ENCODE measurements around the gene NOX5.

NOX5 gene

GRCh38 chr15:69085325-69086081 is 71.0 kb downstream of the NOX5 start:
- no peak for FAIRE-seq

DNA sequence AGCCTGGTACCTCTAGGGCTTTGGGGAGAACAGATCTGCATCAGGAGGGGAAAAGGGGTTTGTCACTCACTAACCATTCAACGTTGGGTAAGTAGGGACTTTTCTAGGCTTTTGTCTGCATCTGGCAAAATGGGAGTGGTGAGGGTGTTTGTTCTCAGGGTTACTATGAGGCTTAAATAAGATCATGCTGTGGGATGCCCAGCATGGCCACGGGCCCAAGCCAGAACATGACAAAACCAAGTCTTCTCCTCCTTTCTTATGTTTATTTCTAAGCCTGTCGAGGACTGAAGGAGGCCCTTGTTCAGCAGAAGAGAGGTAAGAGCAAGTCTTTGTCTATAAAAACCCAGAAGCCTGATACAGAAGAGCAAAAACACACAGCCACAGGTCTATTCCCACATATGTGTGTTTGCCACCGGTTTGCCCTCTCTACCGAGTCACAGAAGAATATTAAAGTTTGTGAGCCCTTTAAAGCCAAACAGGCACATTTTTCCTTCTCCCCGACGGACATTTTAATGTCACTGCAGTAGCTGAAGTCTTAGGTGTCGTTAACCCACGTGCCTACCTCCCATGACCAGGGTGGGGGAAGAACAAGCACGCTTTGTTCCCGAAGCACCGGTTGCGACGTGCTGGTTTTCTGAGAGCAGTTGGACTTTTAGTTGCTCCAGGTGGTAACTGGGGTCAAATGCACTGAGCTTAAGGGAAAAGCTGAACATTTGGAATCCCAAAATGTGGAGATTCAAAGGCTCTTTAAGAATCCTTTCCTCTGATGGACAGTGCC is 72.1 kb downstream of the NOX5 start:
- no peak for FAIRE-seq

- FAIRE-seq = no peak
These were observed 73.0 kb downstream of the NOX5 start for GRCh38 chr15:69087366-69087976.

DNA sequence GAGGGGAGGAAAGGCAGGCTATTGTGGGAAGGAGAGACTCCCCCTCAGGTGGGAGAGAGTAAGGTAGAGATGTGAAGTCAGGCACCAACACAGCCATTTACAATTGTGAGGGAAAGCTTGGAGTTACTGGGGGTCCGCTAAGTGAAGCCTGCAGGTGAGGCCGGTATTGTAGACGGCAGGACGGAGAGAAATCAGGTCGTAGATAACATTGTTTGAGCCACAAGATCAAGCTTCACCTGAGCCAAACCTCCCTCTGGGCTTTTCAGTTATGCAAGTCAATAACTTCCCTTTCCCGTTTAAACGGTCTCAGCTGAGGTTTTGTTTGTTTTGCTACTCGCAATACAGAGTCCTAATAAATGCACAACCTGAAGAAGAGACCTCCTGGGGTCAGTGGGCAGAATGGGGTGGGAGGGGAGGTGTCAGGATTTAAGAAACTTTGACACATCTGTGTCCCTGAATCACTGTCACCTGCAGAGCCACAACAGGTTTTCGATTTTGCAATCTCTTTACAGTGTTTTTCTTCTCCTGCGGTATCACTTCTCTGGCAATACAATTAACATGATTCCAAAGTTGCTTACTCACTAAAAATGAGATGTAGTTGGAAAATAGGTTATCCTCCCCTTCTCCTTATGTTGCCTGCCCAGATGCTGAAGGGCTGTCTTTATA is 73.9 kb downstream of the NOX5 start:
- FAIRE-seq = no peak

GRCh38 chr15:69089258-69089657 is 74.8 kb downstream of the NOX5 start:
- no peak for FAIRE-seq

GRCh38 chr15:69090197-69090948 is 75.9 kb downstream of the NOX5 start:
- no peak for FAIRE-seq

DNA sequence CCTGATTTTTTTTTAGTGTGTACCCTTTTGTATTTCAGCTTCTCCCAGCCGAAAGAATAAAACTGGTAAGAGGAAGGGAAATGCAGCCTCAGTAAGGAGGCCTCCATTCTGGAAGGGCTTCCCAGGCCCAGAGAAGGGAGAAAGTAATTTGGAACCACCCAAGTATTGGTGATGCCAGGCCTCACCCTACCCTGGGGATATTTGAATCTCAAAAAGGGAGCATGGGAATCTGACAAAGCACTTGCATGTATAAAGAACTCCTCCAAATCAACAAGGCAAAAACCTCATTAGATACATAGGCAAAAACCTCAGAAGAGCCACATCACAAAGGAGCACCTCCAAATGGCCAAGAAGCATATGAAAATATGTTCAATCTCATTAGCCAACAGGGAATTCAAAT is 77.2 kb downstream of the NOX5 start:
- no peak for FAIRE-seq

DNA sequence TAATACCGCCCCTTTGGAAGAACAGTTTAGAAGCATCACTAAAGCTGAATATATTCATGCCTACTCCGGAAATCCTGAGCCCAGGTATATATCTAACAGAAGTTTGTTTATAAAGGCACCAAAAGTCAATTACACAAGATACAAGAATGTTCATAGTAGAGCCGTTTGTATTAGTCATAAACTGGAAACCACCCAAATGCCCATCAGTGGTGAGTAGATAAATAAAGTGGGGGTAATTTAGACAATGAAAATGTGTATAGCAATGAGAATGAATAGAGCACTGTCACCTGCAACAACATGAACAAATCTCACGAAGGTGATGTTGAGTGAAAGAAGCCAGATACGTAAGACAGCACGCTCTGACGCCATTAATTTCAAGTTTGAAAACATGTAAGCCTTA is 77.7 kb downstream of the NOX5 start:
- FAIRE-seq = no peak

- FAIRE-seq = no peak
These were observed 78.6 kb downstream of the NOX5 start for GRCh38 chr15:69093127-69093526.

DNA sequence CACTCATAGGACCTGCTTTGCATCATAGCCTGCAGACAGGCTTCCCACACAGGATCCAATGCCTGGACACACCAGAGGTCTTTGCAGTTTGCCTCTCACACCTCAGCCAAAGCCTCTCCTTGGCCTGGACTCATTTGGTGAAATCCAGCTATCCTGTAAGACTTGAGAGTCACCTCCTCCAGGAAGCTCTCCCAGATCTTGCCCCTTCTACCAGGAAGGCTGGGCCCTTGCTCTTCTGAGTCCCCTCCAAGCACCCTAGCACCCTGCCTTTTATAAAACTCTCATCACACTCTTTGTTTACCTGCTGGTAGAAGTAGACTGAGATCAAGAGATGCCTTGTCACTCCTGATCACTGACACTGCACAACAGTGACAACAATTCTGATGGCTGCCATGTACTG is 79.1 kb downstream of the NOX5 start:
- FAIRE-seq = no peak

DNA sequence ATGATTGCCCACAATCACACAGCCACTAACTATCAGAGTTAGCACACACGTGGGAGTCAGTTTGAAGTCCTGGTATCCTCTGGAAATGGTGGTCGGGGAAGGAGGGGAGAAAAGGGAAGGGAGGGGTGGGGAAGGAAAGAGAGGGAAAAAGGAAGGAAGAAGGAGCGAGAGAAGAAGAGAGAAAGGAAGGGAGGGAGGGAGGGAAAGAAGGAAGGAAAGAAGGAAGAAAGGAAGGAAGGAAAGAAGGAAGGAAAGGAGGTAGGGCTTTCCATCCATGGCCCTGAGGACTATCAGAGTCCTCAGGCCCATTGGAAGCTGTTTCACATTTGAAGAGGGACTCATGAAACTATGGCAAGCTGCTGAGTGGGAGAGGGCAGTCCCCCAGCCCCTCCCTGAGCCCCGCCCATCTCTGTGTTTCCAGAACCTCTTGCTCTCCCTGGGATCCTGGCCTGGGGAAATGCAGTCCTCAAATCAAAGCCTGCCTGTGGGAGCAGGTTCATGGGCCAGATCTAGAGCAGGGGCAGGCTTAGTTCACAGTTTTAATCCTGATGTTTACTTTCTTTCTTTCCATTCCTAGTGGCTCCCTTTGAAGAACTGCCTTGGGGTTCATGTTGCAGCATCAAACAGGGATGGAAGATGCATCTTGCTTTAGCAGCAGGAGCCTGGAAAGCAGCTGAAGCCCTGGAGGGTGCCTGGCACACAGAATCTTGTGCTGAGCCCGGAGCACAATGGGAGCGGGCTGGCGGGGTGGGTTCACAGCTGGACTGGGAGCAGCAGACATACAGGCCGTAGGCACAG is 79.8 kb downstream of the NOX5 start:
- FAIRE-seq = no peak

DNA sequence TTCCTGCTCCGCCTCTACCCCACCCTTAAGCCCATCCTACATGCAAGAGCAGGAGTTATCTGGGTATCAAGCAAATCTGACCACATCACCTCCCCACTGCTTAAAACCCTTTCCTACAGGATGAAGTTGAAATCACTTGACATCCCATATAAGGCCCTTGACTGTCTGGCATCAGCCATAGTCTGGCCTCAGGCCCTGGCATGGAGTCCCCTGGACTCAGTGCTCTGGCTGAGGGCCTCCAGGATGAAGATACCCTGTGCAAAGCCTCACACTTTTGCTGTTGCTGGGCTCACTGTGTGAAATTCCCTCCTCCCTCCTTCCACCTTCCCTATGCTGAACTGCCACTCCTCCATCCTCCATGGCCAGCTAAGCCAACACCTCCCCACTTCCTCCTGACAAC is 80.8 kb downstream of the NOX5 start:
- no peak for FAIRE-seq

- no peak for FAIRE-seq
These were observed 81.7 kb downstream of the NOX5 start for GRCh38 chr15:69096196-69096595.

DNA sequence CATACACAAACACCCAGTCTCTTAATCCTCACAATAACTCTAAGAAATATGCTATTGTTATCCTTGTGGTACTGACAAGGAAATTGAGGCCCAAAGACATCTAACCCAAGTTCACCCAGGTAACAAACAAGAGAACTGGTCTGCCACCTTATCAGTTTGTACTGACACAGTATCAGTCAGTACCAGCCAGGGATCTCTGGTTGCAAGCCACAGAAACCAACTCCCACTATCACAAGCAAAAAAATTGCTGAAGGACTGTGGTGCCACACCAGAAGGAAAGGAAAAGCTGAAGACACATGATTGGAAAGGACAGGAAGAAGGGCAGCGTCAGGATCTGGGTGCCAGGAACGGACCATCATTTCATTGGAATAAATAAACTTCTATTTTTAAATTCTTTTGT is 82.1 kb downstream of the NOX5 start:
- no peak for FAIRE-seq

GRCh38 chr15:69098771-69099170 is 84.3 kb downstream of the NOX5 start:
- FAIRE-seq = no peak

GRCh38 chr15:69099941-69100340 is 85.4 kb downstream of the NOX5 start:
- FAIRE-seq = no peak

GRCh38 chr15:69100821-69101220 is 86.3 kb downstream of the NOX5 start:
- FAIRE-seq = no peak

DNA sequence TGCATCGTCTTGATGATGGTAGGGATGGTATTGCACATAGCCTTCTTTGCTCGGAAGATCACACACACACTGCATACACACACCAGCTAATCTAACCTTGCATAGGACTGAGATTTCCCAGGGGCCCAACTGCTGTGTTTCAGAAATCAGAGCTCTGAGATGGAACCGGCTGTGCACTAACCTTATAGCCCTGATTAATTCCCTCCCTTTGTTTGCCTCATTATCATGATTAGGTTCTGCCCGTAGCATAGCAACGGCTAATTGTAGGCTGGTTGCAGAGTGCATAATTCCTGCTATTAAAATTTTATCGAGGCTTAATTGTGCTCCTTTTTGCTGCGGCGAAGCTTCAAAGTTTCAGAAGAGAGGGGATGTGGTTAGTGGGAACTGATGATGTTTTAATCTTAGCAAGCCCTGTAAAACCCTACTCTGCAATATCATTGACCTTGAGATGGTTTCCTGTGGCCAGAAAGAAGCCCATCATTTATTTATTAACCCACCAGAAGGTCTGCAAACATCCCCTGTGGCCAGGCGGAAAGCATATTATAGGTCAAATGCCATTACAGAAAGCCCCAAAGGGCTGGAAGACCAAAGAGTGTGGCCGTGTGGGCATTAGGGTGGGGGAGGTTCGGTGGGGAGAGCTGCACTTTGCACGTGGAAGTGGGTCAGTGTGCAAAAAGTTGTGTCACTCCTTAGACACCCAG is 89.7 kb downstream of the NOX5 start:
- FAIRE-seq = no peak

- FAIRE-seq = no peak
These were observed 91.0 kb downstream of the NOX5 start for GRCh38 chr15:69105451-69105985.

DNA sequence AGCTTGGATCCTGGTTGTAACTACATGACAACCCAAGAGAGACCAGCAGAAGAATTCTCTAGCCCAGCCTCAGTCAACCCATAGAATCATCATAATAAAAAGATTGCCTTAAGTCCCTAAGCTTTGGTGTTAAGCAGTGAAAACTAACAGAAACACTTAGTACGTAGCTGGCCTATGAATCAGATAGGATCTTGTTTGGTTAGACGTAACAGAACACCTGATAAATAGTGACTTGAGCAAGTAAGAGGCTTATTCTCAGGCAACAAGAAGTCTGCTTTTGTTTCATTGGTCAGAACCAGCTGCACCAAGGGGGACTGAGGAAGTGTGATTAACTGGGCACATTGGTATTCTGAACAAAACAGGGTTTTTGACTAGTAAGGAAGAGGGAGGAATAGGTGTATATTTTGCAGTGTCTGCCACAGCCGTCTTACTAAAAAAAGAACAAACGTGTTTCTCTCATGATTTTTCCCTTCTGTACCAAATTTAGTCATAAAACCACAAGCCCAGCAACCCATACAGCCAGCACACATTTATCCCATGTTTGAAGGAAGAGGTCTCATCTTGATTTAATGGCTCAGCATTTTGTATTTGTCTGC is 92.6 kb downstream of the NOX5 start:
- no peak for FAIRE-seq
